Gastrocnemius medialis (tissue), 4 donors: ENCODE data around the gene TK2. TPM values are rescaled to one million over a fixed set of nuclear protein-coding genes. Genes with fewer than 3 reads are reported as not detected.
A peak's percentile ranks its signal among the peaks of the same experiment; 100 is the strongest.

Source experiments
- ATAC-seq, 2 donors: fragments of 150-250 bp; one replicate each; pipeline ENCODE4 v1.9.1; 2016
- DNase-seq, 2 donors: peaks; one replicate each; pipeline ENCODE4 v3.0.0-alpha.2; 2019
- H3K27ac ChIP-seq, 4 donors: fragments of 200-600 bp; sonication (generic); 1 replicate in 1 of 4; 2 replicates in 3 of 4; pipeline ENCODE4 v1.5.1; 2016 to 2018; ENCODE audit warnings: mild to moderate bottlenecking in 2 of 4, moderate library complexity in 1 of 4
- H3K27me3 ChIP-seq, 3 donors: fragments of 200-600 bp; sonication (generic) in 2 of 3; 1 replicate in 1 of 3; 2 replicates in 2 of 3; pipeline versions ENCODE4 v1.5.1 to v1.6.0; 2016 to 2019; ENCODE audit warnings: mild to moderate bottlenecking in 1 of 3, moderate library complexity in 1 of 3
- H3K36me3 ChIP-seq, 2 donors: fragments of 200-600 bp; sonication (generic) in 1 of 2; one replicate each; pipeline ENCODE4 v1.5.1; 2017 to 2018
- H3K4me1 ChIP-seq, 2 donors: fragments of 200-600 bp; sonication (generic) in 1 of 2; one replicate each; pipeline ENCODE4 v1.5.1; 2016 to 2017; ENCODE audit warnings: mild to moderate bottlenecking in 2 of 2
- H3K4me3 ChIP-seq, 4 donors: fragments of 200-600 bp; sonication (generic) in 3 of 4; 1 replicate in 1 of 4; 2 replicates in 3 of 4; pipeline ENCODE4 v1.5.1; 2016 to 2019; ENCODE audit warnings: mild to moderate bottlenecking in 2 of 4
- H3K9me3 ChIP-seq, 3 donors: fragments of 200-600 bp; sonication (generic) in 2 of 3; 1 replicate in 1 of 3; 2 replicates in 2 of 3; pipeline ENCODE4 v1.5.1; 2016 to 2019
- CTCF ChIP-seq, 5 experiments: fragments of 450-650 bp in 3 of 5; fragments of 200-600 bp in 2 of 5; sonication (generic) in 2 of 5; IDR thresholded peaks in 4 of 5; conservative IDR thresholded peaks in 1 of 5; 1 replicate in 4 of 5; 2 replicates in 1 of 5; pipeline ENCODE4 v1.5.1; 2016 to 2019; ENCODE audit warnings: antibody characterized with exemption in 5 of 5, mild to moderate bottlenecking in 3 of 5, moderate library complexity in 3 of 5
- POLR2A ChIP-seq, 2 donors: fragments of 450-650 bp; IDR thresholded peaks; one replicate each; pipeline ENCODE4 v1.6.1; 2017; ENCODE audit warnings: antibody characterized with exemption in 2 of 2, mild to moderate bottlenecking in 2 of 2, moderate library complexity in 2 of 2
- in situ Hi-C, 4 donors: fragments of 200-750 bp; cut with MboI; loops; one replicate each; pipeline versions ENCODE4 v1.15.0 to v1.8.0; 2017; ENCODE audit warnings: low sequenced_read_pairs in 4 of 4
- intact Hi-C: fragments of 100-400 bp; cut with DNase I; formaldehyde crosslinking; loops from one replicate; pipeline ENCODE4 v1.15.1; 2023; ENCODE audit warnings: low total_unique reads
- total RNA-seq, 4 donors: library from RNA; depleted of rRNA; stranded (reverse); fragments of >200 nt; gene quantifications; one replicate each; pipeline versions ENCODE4 v1.1.0 to v1.2.3, GENCODE V29; 2016

Gene TK2
- total RNA-seq, 4 donors from 2014 or later, result 10.6 to 22.7 (median 15.5) TPM

GRCh38 chr16:66513111-66513723, 36.7 kb downstream of the TK2 start:
- no peak for DNase-seq
- peaks cover 37 to 57% of the 10 kb centered on the region in 2 donors for H3K4me1 ChIP-seq
- H3K27me3 ChIP-seq, result no peaks in the 10 kb centered on the region
- intact Hi-C loops (no loop called here), in situ Hi-C loops (no loop called here)
- no peak overlapping the region for H3K4me3 ChIP-seq
- H3K9me3 ChIP-seq, result no peaks in the 10 kb centered on the region
- ATAC-seq, result no peak
- peaks cover 0 to 32% of the 10 kb centered on the region in 2 donors for H3K36me3 ChIP-seq
- TF ChIP-seq CTCF (IDR thresholded peaks at IDR 0.05 in 4 of 5, conservative IDR thresholded peaks at IDR 0.05 in 1 of 5) (no peak), POLR2A (IDR thresholded peaks at IDR 0.05) (no peak)
- H3K27ac ChIP-seq, result peak overlapping the region; percentile 22 to 71 (median 58)

DNA sequence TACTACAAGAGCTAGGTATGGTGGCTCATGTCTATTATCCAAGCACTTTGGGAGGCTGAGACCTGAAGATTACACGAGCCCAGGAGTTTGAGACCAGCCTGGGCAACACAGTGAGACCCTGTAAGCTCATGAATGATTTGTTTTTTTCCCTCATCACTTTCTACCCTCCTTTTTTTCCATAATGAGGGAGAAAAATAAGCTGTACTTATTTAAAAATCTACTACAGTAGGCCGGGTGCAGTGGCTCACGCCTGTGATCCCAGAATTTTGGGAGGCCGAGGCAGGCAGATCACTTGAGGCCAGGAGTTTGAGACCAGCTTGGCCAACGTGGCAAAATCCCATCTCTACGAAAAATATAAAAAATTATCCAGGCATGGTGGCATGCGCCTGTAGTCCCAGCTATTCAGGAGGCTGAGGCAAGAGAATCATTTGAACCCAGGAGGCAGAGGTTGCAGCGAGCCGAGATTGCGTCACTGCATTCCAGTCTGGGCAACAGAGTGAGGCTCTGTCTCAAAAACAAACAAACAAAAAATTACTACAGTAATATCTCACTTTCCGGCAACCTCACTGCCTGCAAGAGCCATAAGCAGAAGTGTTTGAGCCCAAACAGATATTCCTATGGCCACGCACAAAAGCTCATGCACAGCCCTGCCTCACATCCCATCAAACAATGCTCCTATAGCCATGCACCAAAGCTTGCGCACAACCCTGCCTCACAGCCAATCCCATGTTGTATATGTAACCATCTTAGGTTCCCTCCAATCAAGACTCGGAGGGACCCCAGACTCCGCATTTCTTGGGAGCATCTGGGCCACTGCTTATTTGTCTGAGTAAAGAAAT, 37.4 kb downstream of the TK2 start:
- DNase-seq (no peak), ATAC-seq (no peak)
- no peaks in the 10 kb centered on the region for H3K9me3 ChIP-seq
- H3K4me3 ChIP-seq, result no peak overlapping the region
- H3K27ac ChIP-seq, result peak overlapping the region; percentile 12 to 71 (median 58)
- H3K27me3 ChIP-seq, result no peaks in the 10 kb centered on the region
- in situ Hi-C loops (no loop called here), intact Hi-C loops (no loop called here)
- H3K36me3 ChIP-seq, result peaks cover 0 to 35% of the 10 kb centered on the region in 2 donors
- no peak for TF ChIP-seq CTCF (IDR thresholded peaks at IDR 0.05 in 4 of 5, conservative IDR thresholded peaks at IDR 0.05 in 1 of 5)
- peaks cover 30 to 50% of the 10 kb centered on the region in 2 donors for H3K4me1 ChIP-seq

- peaks cover 0 to 35% of the 10 kb centered on the region in 2 donors for H3K36me3 ChIP-seq
These were observed 38.2 kb downstream of the TK2 start for GRCh38 chr16:66511602-66512271.

More at GRCh38 chr16:66511602-66512271, 38.2 kb downstream of the TK2 start:
- ATAC-seq (no peak), DNase-seq (peak in 1 of 2 donors; percentile 48)
- H3K9me3 ChIP-seq, result no peaks in the 10 kb centered on the region
- intact Hi-C loops (no loop called here), in situ Hi-C loops (no loop called here)
- no peak overlapping the region for H3K4me3 ChIP-seq
- TF ChIP-seq POLR2A (IDR thresholded peaks at IDR 0.05) (no peak), CTCF (IDR thresholded peaks at IDR 0.05 in 4 of 5, conservative IDR thresholded peaks at IDR 0.05 in 1 of 5) (no peak)
- no peaks in the 10 kb centered on the region for H3K27me3 ChIP-seq
- peaks cover 24 to 44% of the 10 kb centered on the region in 2 donors for H3K4me1 ChIP-seq
- peak overlapping the region; percentile 12 to 71 (median 58) for H3K27ac ChIP-seq
